ENCODE data around the gene ATRNL1. TPM values are rescaled to one million over a fixed set of nuclear protein-coding genes. Genes with fewer than 3 reads are reported as not detected.

ATRNL1 gene
- total and polyA plus RNA-seq, 4 donors: 0.40 to 26.9 (median 5.3) TPM

DNA sequence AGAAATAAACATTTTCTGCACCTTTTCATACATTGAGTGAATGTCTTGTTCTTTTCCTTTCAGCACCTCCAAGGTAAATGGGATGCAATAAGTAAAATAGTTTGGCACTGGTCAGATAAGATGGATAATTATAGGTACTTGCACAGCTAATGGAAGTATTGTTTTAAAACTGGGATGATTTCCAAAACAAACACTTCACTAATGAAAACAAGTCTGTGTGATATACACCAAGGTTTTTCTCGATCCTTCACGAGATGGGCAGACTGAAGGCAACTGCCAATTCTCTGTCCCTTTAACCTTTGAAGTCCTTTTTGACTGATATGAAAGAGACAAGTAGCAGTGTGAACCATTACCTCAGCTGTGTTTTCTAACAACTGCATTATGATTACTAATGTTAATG, 756.0 kb downstream of the ATRNL1 start:
- Histone ChIP-seq H3K4me1 (ENCODE audit: control insufficient read depth in 4 of 4, insufficient read depth in 4 of 4, low read length in 3 of 4) (no peaks in the 10 kb centered on the region), H3K27ac (ENCODE audit: low read depth in 1 of 2, low read length in 2 of 2) (no peak overlapping the region), H3K4me3 (ENCODE audit: low read depth in 1 of 3, low read length in 3 of 3) (no peak overlapping the region), H3K9me3 (ENCODE audit: control insufficient read depth in 4 of 4, low read length in 3 of 4) (no peaks in the 10 kb centered on the region), H3K27me3 (ENCODE audit: control insufficient read depth in 4 of 4, insufficient read depth in 4 of 4, low read length in 3 of 4) (no peaks in the 10 kb centered on the region), H3K9ac (ENCODE audit: low read depth in 1 of 2, low read length in 2 of 2) (no peak overlapping the region), H3K36me3 (ENCODE audit: control insufficient read depth in 4 of 4, insufficient read depth in 3 of 4, low read depth in 1 of 4, low read length in 3 of 4) (no peaks in the 10 kb centered on the region)
- TF ChIP-seq GABPA (IDR thresholded peaks at IDR 0.05 in 1 of 2, conservative IDR thresholded peaks at IDR 0.05 in 1 of 2) (no peak), HNF4G (IDR thresholded peaks at IDR 0.05) (no peak), HNF4A (conservative IDR thresholded peaks at IDR 0.05) (no peak), YY1 (IDR thresholded peaks at IDR 0.05) (no peak), FOXA2 (IDR thresholded peaks at IDR 0.05) (no peak), SP1 (IDR thresholded peaks at IDR 0.05) (no peak), RAD21 (IDR thresholded peaks at IDR 0.05) (no peak), FOXA1 (IDR thresholded peaks at IDR 0.05) (no peak), JUND (IDR thresholded peaks at IDR 0.05) (no peak), EGR1 (IDR thresholded peaks at IDR 0.05; ENCODE audit: low read depth in 2 of 2) (no peak), NR2F2 (IDR thresholded peaks at IDR 0.05) (no peak), RXRA (IDR thresholded peaks at IDR 0.05) (no peak), TAF1 (conservative IDR thresholded peaks at IDR 0.05) (no peak)
- TF ChIP-seq, protein P1, sequence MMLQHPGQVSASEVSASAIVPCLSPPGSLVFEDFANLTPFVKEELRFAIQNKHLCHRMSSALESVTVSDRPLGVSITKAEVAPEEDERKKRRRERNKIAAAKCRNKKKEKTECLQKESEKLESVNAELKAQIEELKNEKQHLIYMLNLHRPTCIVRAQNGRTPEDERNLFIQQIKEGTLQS (IDR thresholded peaks at IDR 0.05): no peak
- TF ChIP-seq, protein P2, sequence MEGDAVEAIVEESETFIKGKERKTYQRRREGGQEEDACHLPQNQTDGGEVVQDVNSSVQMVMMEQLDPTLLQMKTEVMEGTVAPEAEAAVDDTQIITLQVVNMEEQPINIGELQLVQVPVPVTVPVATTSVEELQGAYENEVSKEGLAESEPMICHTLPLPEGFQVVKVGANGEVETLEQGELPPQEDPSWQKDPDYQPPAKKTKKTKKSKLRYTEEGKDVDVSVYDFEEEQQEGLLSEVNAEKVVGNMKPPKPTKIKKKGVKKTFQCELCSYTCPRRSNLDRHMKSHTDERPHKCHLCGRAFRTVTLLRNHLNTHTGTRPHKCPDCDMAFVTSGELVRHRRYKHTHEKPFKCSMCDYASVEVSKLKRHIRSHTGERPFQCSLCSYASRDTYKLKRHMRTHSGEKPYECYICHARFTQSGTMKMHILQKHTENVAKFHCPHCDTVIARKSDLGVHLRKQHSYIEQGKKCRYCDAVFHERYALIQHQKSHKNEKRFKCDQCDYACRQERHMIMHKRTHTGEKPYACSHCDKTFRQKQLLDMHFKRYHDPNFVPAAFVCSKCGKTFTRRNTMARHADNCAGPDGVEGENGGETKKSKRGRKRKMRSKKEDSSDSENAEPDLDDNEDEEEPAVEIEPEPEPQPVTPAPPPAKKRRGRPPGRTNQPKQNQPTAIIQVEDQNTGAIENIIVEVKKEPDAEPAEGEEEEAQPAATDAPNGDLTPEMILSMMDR (IDR thresholded peaks at IDR 0.05; ENCODE audit: low read depth, low read length, missing input control): no peak
- TF ChIP-seq, protein P3, sequence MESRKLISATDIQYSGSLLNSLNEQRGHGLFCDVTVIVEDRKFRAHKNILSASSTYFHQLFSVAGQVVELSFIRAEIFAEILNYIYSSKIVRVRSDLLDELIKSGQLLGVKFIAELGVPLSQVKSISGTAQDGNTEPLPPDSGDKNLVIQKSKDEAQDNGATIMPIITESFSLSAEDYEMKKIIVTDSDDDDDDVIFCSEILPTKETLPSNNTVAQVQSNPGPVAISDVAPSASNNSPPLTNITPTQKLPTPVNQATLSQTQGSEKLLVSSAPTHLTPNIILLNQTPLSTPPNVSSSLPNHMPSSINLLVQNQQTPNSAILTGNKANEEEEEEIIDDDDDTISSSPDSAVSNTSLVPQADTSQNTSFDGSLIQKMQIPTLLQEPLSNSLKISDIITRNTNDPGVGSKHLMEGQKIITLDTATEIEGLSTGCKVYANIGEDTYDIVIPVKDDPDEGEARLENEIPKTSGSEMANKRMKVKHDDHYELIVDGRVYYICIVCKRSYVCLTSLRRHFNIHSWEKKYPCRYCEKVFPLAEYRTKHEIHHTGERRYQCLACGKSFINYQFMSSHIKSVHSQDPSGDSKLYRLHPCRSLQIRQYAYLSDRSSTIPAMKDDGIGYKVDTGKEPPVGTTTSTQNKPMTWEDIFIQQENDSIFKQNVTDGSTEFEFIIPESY (IDR thresholded peaks at IDR 0.05): no peak
- TF ChIP-seq, protein P4, sequence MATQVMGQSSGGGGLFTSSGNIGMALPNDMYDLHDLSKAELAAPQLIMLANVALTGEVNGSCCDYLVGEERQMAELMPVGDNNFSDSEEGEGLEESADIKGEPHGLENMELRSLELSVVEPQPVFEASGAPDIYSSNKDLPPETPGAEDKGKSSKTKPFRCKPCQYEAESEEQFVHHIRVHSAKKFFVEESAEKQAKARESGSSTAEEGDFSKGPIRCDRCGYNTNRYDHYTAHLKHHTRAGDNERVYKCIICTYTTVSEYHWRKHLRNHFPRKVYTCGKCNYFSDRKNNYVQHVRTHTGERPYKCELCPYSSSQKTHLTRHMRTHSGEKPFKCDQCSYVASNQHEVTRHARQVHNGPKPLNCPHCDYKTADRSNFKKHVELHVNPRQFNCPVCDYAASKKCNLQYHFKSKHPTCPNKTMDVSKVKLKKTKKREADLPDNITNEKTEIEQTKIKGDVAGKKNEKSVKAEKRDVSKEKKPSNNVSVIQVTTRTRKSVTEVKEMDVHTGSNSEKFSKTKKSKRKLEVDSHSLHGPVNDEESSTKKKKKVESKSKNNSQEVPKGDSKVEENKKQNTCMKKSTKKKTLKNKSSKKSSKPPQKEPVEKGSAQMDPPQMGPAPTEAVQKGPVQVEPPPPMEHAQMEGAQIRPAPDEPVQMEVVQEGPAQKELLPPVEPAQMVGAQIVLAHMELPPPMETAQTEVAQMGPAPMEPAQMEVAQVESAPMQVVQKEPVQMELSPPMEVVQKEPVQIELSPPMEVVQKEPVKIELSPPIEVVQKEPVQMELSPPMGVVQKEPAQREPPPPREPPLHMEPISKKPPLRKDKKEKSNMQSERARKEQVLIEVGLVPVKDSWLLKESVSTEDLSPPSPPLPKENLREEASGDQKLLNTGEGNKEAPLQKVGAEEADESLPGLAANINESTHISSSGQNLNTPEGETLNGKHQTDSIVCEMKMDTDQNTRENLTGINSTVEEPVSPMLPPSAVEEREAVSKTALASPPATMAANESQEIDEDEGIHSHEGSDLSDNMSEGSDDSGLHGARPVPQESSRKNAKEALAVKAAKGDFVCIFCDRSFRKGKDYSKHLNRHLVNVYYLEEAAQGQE (IDR thresholded peaks at IDR 0.05): no peak
- TF ChIP-seq, protein P5, sequence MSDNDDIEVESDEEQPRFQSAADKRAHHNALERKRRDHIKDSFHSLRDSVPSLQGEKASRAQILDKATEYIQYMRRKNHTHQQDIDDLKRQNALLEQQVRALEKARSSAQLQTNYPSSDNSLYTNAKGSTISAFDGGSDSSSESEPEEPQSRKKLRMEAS (IDR thresholded peaks at IDR 0.05): no peak
- DNase-seq (ENCODE audit: low spot score): no peak
- 41% methylated on average over 2 of the region's 2 CpGs for WGBS

Measured in liver (tissue), 9 donors.